BJ (cell line): Measurements from ENCODE around the gene ATP10B. TPM values are rescaled to one million over a fixed set of nuclear protein-coding genes. Genes with fewer than 3 reads are reported as not detected.

ENCODE experiments used
- CTCF ChIA-PET: fragments of 350-600 bp; formaldehyde crosslinking; extraction: SDS; loops from one replicate; lab custom pipeline; 2021; ENCODE audit warnings: antibody characterized with exemption, inconsistent platforms; lab: Yijun Ruan, JAX
- POLR2A ChIA-PET: fragments of 300-600 bp; sonication (Branson Sonifier 250); formaldehyde crosslinking; extraction: SDS; loops from one replicate; lab custom pipeline; 2021; ENCODE audit warnings: antibody characterized with exemption; lab: Charles Lee
- DNase-seq: peaks from one replicate; pipeline ENCODE4 v3.0.0-alpha.2; 2011; ENCODE audit warnings: low read depth
- H3K27me3 ChIP-seq: 2 replicates; pipeline ENCODE4 v1.6.0; 2011; ENCODE audit warnings: low read length; ENCODE audit not compliant: control insufficient read depth, insufficient read depth
- H3K36me3 ChIP-seq: 2 replicates; pipeline ENCODE4 v1.5.1; 2011; ENCODE audit warnings: low read length; ENCODE audit not compliant: control insufficient read depth, insufficient read depth
- H3K4me3 ChIP-seq: 2 replicates; pipeline ENCODE4 v1.5.1; 2011; ENCODE audit warnings: low read depth, mild to moderate bottlenecking, control low read depth, low read length
- polyA plus RNA-seq: library from polyadenylated mRNA; depleted of rRNA; stranded (reverse); fragments of >200 nt; gene quantifications from 2 replicates; pipeline ENCODE4 v1.2.3, GENCODE V29; 2011
- TF ChIP-seq, protein P1 (sequence below): IDR thresholded peaks from 2 replicates; pipeline ENCODE4 v1.5.1; 2011; ENCODE audit warnings: low read depth, mild to moderate bottlenecking, control low read depth, inconsistent platforms, low read length, moderate library complexity; ENCODE audit not compliant: insufficient read depth

ATP10B gene
- polyA plus RNA-seq, 1 experiment: not detected

DNA sequence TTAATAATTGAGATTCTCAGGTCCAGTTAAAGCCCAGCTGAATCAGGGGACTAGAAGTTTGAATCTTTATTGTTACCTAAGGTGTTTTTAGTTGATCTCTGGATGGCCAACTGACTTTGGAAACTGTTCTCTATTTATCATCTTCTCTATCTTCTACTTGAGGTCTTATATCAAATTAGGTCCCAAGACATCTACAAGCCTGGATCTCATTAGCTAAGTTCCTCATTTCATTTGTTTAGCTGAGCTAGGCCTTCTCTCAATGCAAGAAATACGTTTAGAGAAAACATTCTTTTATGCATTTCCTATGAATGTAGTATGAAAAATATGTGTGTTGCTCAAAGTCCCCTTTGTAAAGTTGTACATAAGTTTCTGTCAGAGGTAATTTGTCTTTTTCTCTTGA lies 233.7 kb downstream of the ATP10B start:
- H3K27me3 ChIP-seq: no peaks in the 10 kb centered on the region
- ChIA-PET POLR2A (no interaction called here), CTCF (no interaction called here)
- H3K36me3 ChIP-seq: no peaks in the 10 kb centered on the region
- TF ChIP-seq, protein P1, sequence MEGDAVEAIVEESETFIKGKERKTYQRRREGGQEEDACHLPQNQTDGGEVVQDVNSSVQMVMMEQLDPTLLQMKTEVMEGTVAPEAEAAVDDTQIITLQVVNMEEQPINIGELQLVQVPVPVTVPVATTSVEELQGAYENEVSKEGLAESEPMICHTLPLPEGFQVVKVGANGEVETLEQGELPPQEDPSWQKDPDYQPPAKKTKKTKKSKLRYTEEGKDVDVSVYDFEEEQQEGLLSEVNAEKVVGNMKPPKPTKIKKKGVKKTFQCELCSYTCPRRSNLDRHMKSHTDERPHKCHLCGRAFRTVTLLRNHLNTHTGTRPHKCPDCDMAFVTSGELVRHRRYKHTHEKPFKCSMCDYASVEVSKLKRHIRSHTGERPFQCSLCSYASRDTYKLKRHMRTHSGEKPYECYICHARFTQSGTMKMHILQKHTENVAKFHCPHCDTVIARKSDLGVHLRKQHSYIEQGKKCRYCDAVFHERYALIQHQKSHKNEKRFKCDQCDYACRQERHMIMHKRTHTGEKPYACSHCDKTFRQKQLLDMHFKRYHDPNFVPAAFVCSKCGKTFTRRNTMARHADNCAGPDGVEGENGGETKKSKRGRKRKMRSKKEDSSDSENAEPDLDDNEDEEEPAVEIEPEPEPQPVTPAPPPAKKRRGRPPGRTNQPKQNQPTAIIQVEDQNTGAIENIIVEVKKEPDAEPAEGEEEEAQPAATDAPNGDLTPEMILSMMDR: no peak
- no peak for DNase-seq
- no peak overlapping the region for H3K4me3 ChIP-seq

DNA sequence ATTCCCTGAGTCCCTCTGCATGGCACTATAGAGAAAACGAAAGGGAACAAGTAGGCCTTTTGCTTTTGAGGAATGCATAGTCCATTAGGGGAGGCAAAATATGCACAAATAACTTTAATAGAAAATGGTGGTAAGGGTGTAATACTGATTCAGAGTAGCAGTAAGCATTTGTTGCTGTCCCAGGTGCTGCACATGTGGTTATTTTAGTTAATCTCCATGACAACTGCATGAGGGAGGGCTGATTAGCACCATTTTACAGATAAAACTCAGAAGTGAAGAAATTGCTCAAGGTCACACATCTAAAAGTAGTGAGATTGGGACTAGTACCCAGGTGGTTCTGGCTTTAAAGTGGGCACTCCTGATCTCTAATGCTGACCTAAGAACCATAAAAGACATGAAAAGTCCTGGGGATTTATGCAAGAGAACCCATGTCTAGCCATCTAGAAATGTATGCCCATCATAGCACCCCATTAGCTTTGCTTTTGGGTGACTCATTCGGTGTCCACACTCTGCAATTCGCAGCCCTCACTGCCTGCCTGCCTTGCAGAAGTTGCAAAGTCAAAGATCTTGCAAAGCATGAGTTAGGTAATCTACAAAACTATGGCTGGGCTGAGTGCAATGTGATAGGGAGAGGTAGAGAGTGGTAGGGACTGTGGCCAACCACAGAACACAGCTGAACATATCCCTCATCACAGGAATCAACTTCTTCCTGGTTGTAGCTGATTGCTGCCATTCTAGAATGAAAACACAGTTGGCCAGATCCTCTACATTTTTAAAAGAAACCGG lies 235.1 kb downstream of the ATP10B start:
- Histone ChIP-seq H3K27me3 (no peaks in the 10 kb centered on the region), H3K36me3 (no peaks in the 10 kb centered on the region), H3K4me3 (no peak overlapping the region)
- POLR2A ChIA-PET: no interaction called here
- DNase-seq: no peak
- TF ChIP-seq, protein P1: no peak
- CTCF ChIA-PET: no interaction called here

DNA sequence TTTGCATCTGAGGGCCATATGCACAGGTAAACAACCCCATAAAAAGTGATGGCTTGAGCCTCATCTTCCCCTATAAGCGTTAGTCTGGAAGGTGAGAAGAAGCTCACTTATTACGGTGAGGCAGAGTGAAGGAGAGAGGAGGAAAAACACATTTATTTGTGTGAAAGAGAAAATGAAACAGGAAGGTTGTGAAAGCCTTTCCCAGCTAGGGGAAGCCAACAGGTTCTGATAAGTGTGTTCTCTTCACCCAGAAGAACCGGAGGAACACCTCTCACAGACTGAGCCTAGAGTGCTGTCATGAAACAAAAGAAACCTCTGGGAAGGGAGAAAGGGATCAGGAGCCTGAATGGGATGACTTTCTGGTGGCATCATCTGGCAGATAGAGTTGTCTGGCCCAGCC lies 237.9 kb downstream of the ATP10B start:
- TF ChIP-seq, protein P1: no peak
- CTCF ChIA-PET: no interaction called here
- no peak for DNase-seq
- Histone ChIP-seq H3K36me3 (no peaks in the 10 kb centered on the region), H3K27me3 (no peaks in the 10 kb centered on the region), H3K4me3 (no peak overlapping the region)
- POLR2A ChIA-PET: no interaction called here

DNA sequence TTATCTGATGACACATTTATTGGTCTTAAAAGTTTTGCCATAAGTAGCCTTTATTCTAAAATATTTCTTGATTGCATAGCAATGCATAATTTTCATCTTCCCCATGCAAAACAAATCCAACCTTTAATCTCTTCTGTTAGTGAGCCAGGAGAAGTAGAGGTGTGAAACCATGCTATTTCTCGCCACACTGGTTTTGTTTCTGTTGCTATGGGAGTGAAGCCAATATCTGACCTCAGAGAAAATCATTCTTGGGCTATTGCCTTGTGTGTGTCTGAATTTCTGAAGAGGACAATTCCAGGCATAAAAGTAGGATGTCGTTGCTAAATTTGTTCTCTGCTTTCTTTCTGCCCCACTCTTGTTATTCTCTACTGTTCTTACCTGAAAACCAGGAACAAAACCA lies 246.7 kb downstream of the ATP10B start:
- POLR2A ChIA-PET: no interaction called here
- TF ChIP-seq, protein P1: no peak
- no peak for DNase-seq
- Histone ChIP-seq H3K36me3 (no peaks in the 10 kb centered on the region), H3K4me3 (no peak overlapping the region), H3K27me3 (no peaks in the 10 kb centered on the region)
- CTCF ChIA-PET: no interaction called here

DNA sequence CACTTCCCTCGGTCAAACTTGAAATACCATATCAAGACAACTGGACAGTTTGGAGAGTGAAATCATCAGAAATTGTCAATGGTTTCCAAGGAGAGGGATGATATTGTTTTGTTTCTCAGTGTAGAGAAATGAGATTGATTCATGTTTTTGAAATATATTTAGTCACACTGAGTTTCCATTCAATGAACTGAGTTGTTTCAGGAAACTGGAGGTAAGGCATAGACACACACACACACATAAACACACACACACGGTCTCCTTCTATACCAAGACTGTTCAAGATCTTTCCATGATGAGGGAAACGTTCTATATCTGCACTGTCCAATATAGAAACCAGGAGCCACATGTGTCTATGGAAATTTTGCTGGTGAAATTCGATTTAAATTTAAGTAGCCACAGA lies 247.5 kb downstream of the ATP10B start:
- Histone ChIP-seq H3K36me3 (no peaks in the 10 kb centered on the region), H3K27me3 (no peaks in the 10 kb centered on the region), H3K4me3 (no peak overlapping the region)
- TF ChIP-seq, protein P1: no peak
- DNase-seq: no peak
- ChIA-PET POLR2A (no interaction called here), CTCF (no interaction called here)
